Esophagus (tissue), 2 donors: ENCODE results near the gene LRRC4C. TPM values are rescaled to one million over a fixed set of nuclear protein-coding genes. Genes with fewer than 3 reads are reported as not detected.

Source experiments
- H3K27ac ChIP-seq, 2 donors: one replicate each; pipeline ENCODE4 v1.5.1; 2013; ENCODE audit warnings: low read depth in 2 of 2, mild to moderate bottlenecking in 2 of 2, inconsistent platforms in 1 of 2, low read length in 1 of 2, moderate library complexity in 1 of 2
- H3K27me3 ChIP-seq, 2 donors: one replicate each; pipeline ENCODE4 v1.6.1; 2013; ENCODE audit warnings: low read length in 2 of 2, control low read depth in 1 of 2, mild to moderate bottlenecking in 1 of 2; ENCODE audit not compliant: insufficient read depth in 2 of 2, control insufficient read depth in 1 of 2
- H3K36me3 ChIP-seq, 2 donors: one replicate each; pipeline ENCODE4 v1.6.1; 2013; ENCODE audit warnings: low read length in 1 of 2; ENCODE audit not compliant: control insufficient read depth in 2 of 2, insufficient read depth in 2 of 2
- H3K4me1 ChIP-seq, 2 donors: one replicate each; pipeline ENCODE4 v1.6.1; 2013; ENCODE audit warnings: low read length in 1 of 2; ENCODE audit not compliant: control insufficient read depth in 2 of 2, insufficient read depth in 2 of 2
- H3K4me3 ChIP-seq, 2 donors: one replicate each; pipeline ENCODE4 v1.5.1; 2013; ENCODE audit warnings: low read length in 2 of 2, mild to moderate bottlenecking in 2 of 2, low read depth in 1 of 2, moderate library complexity in 1 of 2
- H3K9me3 ChIP-seq, 2 donors: one replicate each; pipeline ENCODE4 v1.6.1; 2013; ENCODE audit warnings: mild to moderate bottlenecking in 2 of 2, low read depth in 1 of 2, low read length in 1 of 2, moderate library complexity in 1 of 2; ENCODE audit not compliant: control insufficient read depth in 2 of 2, insufficient read depth in 1 of 2
- WGBS, 2 donors: extraction: QIAGEN DNeasy Blood & Tissue Kit; methylation state at CpG; one replicate each; pipeline ENCODE4 v1.1.7; 2013; 5-methylcytosine and 5-hydroxymethylcytosine counted together
- polyA plus RNA-seq, 2 donors: library from polyadenylated mRNA; stranded (reverse); fragments of 200-250 nt; gene quantifications; one replicate each; pipeline ENCODE4 v1.2.3, GENCODE V29; 2013
- donor health status: healthy with polysubstance abuse.
- donor health status: Bipolar disorder and iron deficiency.

The LRRC4C gene
- polyA plus RNA-seq, 2 donors, result 0.04 to 0.12 TPM

DNA sequence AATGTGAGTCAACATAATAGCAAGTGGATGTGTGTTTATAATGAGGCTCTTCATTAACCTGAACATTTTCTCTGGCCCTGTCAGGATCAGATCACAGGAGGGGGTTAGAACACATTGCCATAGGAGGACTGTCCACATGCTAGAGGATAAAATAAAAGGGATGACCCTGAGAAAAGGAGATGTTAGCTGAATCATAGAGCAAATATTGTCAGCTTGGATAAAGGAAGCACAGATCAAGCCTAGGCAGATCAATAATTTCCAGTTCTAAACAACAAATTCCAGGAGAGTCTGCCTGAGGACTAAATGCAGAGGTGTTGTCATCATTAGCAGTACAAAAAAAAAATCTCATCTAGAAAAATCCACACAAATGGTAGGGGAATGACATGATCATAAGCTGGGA lies 337.9 kb downstream of the LRRC4C start:
- Histone ChIP-seq H3K4me1 (no peaks in the 10 kb centered on the region), H3K27ac (no peak overlapping the region), H3K9me3 (peaks cover 0 to 2% of the 10 kb centered on the region in 2 donors), H3K4me3 (no peak overlapping the region), H3K36me3 (no peaks in the 10 kb centered on the region), H3K27me3 (no peaks in the 10 kb centered on the region)

DNA sequence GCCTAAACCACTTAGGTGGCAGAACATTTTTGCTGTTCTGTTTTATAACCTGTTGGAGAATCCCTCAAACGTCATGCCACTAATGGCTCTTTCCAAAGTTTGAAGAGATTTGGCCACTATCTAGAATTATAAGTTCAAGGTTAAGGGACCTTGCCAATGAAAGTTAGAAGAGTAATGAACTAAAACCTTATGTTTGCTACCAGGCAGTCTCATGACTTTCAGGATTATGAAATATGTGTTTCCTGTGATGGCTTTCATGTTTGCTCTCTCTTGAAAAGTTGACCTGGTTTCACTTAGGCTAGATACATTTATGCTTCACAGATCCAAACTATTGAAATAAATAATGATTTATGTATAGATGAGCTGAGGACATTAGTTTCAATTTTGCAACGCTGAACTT lies 340.0 kb downstream of the LRRC4C start:
- no peaks in the 10 kb centered on the region for H3K4me1 ChIP-seq
- WGBS, 2 donors, result 67 to 73% methylated on average over 2 of the region's 2 CpGs
- H3K9me3 ChIP-seq, result peaks cover 0 to 2% of the 10 kb centered on the region in 2 donors
- H3K36me3 ChIP-seq, result no peaks in the 10 kb centered on the region
- no peaks in the 10 kb centered on the region for H3K27me3 ChIP-seq
- H3K27ac ChIP-seq, result no peak overlapping the region
- H3K4me3 ChIP-seq, result no peak overlapping the region

DNA sequence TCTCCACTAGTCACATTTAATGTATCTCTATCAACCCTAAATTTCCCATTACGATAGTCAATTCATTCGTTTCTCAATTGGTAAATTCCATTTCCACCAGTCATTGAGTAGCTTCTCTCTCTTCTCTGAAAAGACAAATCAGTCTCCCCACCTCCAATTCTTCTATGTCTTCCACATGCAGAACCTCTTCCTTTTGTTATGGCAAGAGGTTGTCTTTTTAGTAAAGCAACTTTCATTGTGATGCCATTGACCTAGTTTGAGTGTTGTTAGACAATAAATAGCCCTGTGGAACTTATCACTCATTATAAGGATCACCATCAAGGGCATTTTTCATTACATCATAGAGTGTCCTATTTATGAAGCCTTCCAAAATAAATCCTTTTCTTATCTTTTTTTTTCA lies 340.9 kb downstream of the LRRC4C start:
- no peaks in the 10 kb centered on the region for H3K27me3 ChIP-seq
- H3K27ac ChIP-seq, result no peak overlapping the region
- no peak overlapping the region for H3K4me3 ChIP-seq
- H3K36me3 ChIP-seq, result no peaks in the 10 kb centered on the region
- peaks cover 0 to 2% of the 10 kb centered on the region in 2 donors for H3K9me3 ChIP-seq
- 51 to 61% methylated on average over 2 of the region's 2 CpGs for WGBS, 2 donors
- H3K4me1 ChIP-seq, result no peaks in the 10 kb centered on the region

- no peak overlapping the region for H3K27ac ChIP-seq
- no peak overlapping the region for H3K4me3 ChIP-seq
- 46% methylated on average over 3 of the region's 3 CpGs for WGBS, 2 donors
- no peaks in the 10 kb centered on the region for H3K27me3 ChIP-seq
- no peaks in the 10 kb centered on the region for H3K36me3 ChIP-seq
- H3K4me1 ChIP-seq, result no peaks in the 10 kb centered on the region
- peaks cover 0 to 2% of the 10 kb centered on the region in 2 donors for H3K9me3 ChIP-seq
These were observed 342.5 kb downstream of the LRRC4C start for GRCh38 chr11:41116970-41117369.

DNA sequence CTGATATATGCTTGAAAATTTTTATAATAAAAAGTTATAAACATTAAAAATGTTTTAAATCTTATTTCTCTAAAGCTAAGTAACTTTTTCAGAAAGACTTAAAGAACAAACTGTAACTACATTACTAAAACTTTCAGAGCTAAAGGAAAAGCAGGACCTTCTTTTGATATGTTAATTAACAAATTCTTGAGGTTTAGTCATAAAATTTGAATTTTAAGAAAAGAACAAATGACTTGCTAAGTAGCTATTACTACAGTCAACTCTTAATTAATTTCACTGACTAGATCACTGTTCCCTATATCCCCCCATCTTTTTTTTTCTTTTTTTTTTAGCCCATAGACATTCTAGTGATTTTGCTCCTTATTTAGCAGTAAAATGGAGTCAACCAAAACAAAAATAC lies 344.4 kb downstream of the LRRC4C start:
- H3K9me3 ChIP-seq, result peaks cover 0 to 2% of the 10 kb centered on the region in 2 donors
- no peak overlapping the region for H3K4me3 ChIP-seq
- no peaks in the 10 kb centered on the region for H3K36me3 ChIP-seq
- H3K27me3 ChIP-seq, result no peaks in the 10 kb centered on the region
- no peaks in the 10 kb centered on the region for H3K4me1 ChIP-seq
- no peak overlapping the region for H3K27ac ChIP-seq

- Histone ChIP-seq H3K36me3 (no peaks in the 10 kb centered on the region), H3K4me3 (no peak overlapping the region), H3K4me1 (no peaks in the 10 kb centered on the region), H3K9me3 (peaks cover 0 to 2% of the 10 kb centered on the region in 2 donors), H3K27ac (no peak overlapping the region), H3K27me3 (no peaks in the 10 kb centered on the region)
- WGBS, 2 donors, result 34 to 41% methylated on average over 2 of the region's 2 CpGs
These were observed 346.3 kb downstream of the LRRC4C start for GRCh38 chr11:41113160-41113559.

DNA sequence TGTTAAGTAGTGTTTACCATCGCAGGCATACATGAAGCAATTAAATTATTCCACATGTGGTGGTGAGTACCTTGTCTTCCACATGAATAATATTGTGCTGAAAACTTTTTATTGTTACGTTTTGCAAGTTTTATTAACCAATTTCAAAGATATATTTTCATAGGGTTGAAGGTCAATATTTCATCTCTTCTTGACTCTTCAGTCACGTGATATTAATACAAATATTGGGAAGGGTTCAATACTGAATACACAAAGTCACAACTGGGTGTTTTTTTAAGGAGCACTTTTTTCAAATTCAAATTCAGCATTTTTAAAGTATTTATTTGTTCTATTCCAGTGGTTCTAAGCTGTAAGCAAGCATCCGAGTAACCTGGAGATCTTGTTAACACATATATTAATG lies 348.9 kb downstream of the LRRC4C start:
- Histone ChIP-seq H3K36me3 (no peaks in the 10 kb centered on the region), H3K27ac (no peak overlapping the region), H3K4me1 (no peaks in the 10 kb centered on the region), H3K9me3 (peaks cover 0 to 3% of the 10 kb centered on the region in 2 donors), H3K4me3 (no peak overlapping the region), H3K27me3 (no peaks in the 10 kb centered on the region)
- 57 to 63% methylated on average over 4 of the region's 4 CpGs for WGBS, 2 donors

DNA sequence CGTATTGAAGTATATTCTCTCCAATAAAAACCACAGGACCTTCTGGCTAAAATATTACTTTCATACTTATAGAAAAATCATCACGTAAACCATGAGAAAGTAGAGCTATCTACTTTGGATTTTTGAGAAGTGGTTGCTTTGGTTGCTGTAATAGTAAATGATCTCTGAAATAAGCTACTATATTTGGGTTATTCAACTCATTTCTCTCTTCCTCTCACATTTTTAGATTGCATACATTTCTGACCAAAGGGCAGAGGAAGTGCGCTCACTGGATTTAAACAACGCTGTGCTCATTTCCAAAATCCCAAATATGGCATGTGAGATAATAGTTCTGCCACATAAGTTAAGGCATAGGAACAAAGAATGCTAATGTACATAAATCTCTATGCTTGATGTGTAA lies 357.0 kb downstream of the LRRC4C start:
- Histone ChIP-seq H3K9me3 (no peaks in the 10 kb centered on the region), H3K27me3 (no peaks in the 10 kb centered on the region), H3K4me1 (no peaks in the 10 kb centered on the region), H3K4me3 (no peak overlapping the region), H3K36me3 (no peaks in the 10 kb centered on the region), H3K27ac (no peak overlapping the region)
- 84% methylated on average over 4 of the region's 4 CpGs for WGBS, 2 donors

GRCh38 chr11:41099654-41100053 lies 359.8 kb downstream of the LRRC4C start:
- no peaks in the 10 kb centered on the region for H3K36me3 ChIP-seq
- H3K9me3 ChIP-seq, result no peaks in the 10 kb centered on the region
- no peaks in the 10 kb centered on the region for H3K4me1 ChIP-seq
- H3K27me3 ChIP-seq, result no peaks in the 10 kb centered on the region
- no peak overlapping the region for H3K4me3 ChIP-seq
- H3K27ac ChIP-seq, result no peak overlapping the region
- 54 to 57% methylated on average over 1 of the region's 1 CpG for WGBS, 2 donors

- Histone ChIP-seq H3K9me3 (no peaks in the 10 kb centered on the region), H3K4me1 (no peaks in the 10 kb centered on the region), H3K36me3 (no peaks in the 10 kb centered on the region), H3K27ac (no peak overlapping the region), H3K27me3 (no peaks in the 10 kb centered on the region), H3K4me3 (no peak overlapping the region)
- WGBS, 2 donors, result 21 to 26% methylated on average over 1 of the region's 1 CpG
These were observed 374.3 kb downstream of the LRRC4C start for GRCh38 chr11:41085123-41085522.
